K562 (cell line): ENCODE data around the gene CRK.

Experiments
- AFF4 ChIP-seq: sonication (generic); formaldehyde crosslinking; IDR thresholded peaks from 2 replicates; pipeline ENCODE4 v1.8.0; 2023; ENCODE audit warnings: mild to moderate bottlenecking, missing genetic modification reagents
- CBX2 ChIP-seq: fragments of 200-600 bp; sonication (generic); IDR thresholded peaks from one replicate; pipeline ENCODE4 v1.6.1; 2012; ENCODE audit warnings: mild to moderate bottlenecking, low read length, inconsistent platforms; ENCODE audit not compliant: insufficient read depth, poor library complexity, severe bottlenecking
- CTCF ChIP-seq, 3 experiments: IDR thresholded peaks in 2 of 3; conservative IDR thresholded peaks in 1 of 3; 2 replicates each; pipeline ENCODE4 v1.5.1; 2011 to 2012; ENCODE audit warnings: low read length in 3 of 3, mild to moderate bottlenecking in 3 of 3, control low read depth in 2 of 3, improper control_type of control experiment in 1 of 3, inconsistent platforms in 1 of 3, low read depth in 1 of 3, mixed read lengths in 1 of 3, moderate library complexity in 1 of 3; ENCODE audit not compliant: insufficient read depth in 2 of 3
- HDAC2 ChIP-seq: fragments of 450-650 bp; IDR thresholded peaks from 2 replicates; pipeline ENCODE4 v1.6.1; 2016; ENCODE audit warnings: mild to moderate bottlenecking
- NFE2 ChIP-seq: IDR thresholded peaks from 2 replicates; pipeline ENCODE4 v1.6.1; 2014; ENCODE audit warnings: antibody characterized with exemption, low read depth
- POLR2A ChIP-seq: fragments of 450-650 bp; conservative IDR thresholded peaks from 2 replicates; pipeline ENCODE4 v1.6.1; 2016
- RBM34 ChIP-seq: fragments of 200-400 bp; formaldehyde crosslinking; IDR thresholded peaks from 2 replicates; pipeline ENCODE4 v1.6.1; 2018; ENCODE audit warnings: low read length, borderline replicate concordance; ENCODE audit not compliant: insufficient read depth
- USF2 ChIP-seq: sonication (generic); formaldehyde crosslinking; IDR thresholded peaks from 2 replicates; pipeline ENCODE4 v1.5.0; 2020; ENCODE audit warnings: missing genetic modification reagents
- ZBTB33 ChIP-seq: sonication (generic); formaldehyde crosslinking; IDR thresholded peaks from 2 replicates; pipeline ENCODE4 v1.8.1; 2023; ENCODE audit warnings: mild to moderate bottlenecking, missing genetic modification reagents
- ZHX1 ChIP-seq: fragments of 150-350 bp; conservative IDR thresholded peaks from 2 replicates; pipeline ENCODE4 v1.6.1; 2014; ENCODE audit warnings: low read length

GRCh38 chr17:1440921-1441320 lies 15.1 kb downstream of the CRK start:
- TF ChIP-seq CTCF (IDR thresholded peaks at IDR 0.05 in 2 of 3, conservative IDR thresholded peaks at IDR 0.05 in 1 of 3; ENCODE audit: insufficient read depth in 2 of 3, low read depth in 1 of 3, low read length in 3 of 3) (no peak), NFE2 (no peak), POLR2A (no peak), AFF4 (CRISPR knock-in tag) (no peak), USF2 (CRISPR knock-in tag) (no peak), ZBTB33 (CRISPR knock-in tag) (no peak), CBX2 (no peak), RBM34 (no peak), ZHX1 (no peak), HDAC2 (no peak)
